AML-193 (cell line): ENCODE results near the gene BMP8A.
"Not testable (repeated sequence)": the region's sequence is repeated elsewhere in the genome, so short reads cannot be mapped to it uniquely, and the experiment has no call there.

Source experiments
- DNase-seq, 2 experiments: peaks; one replicate each; lab custom pipeline; 2025; lab: John Stamatoyannopoulos, UW

The BMP8A gene

GRCh38 chr1:39507230-39507928, 15.9 kb downstream of the BMP8A start:
- DNase-seq: no peak

GRCh38 chr1:39508266-39508665, 16.8 kb downstream of the BMP8A start:
- DNase-seq: no peak

- DNase-seq: no peak
Measured at GRCh38 chr1:39508857-39509305, 17.4 kb downstream of the BMP8A start.

GRCh38 chr1:39509360-39510009, 18.0 kb downstream of the BMP8A start:
- no peak for DNase-seq

- not testable (repeated sequence) for DNase-seq
Measured at GRCh38 chr1:39510570-39511186, 19.2 kb downstream of the BMP8A start.

GRCh38 chr1:39511477-39511876, 20.0 kb downstream of the BMP8A start:
- not testable (repeated sequence) for DNase-seq

- DNase-seq: not testable (repeated sequence)
Measured at GRCh38 chr1:39512234-39512847, 20.9 kb downstream of the BMP8A start.

GRCh38 chr1:39514710-39515124, 23.3 kb downstream of the BMP8A start:
- DNase-seq: not testable (repeated sequence)

GRCh38 chr1:39515131-39516086, 24.0 kb downstream of the BMP8A start:
- DNase-seq: not testable (repeated sequence)

GRCh38 chr1:39516841-39517240, 25.4 kb downstream of the BMP8A start:
- not testable (repeated sequence) for DNase-seq

- DNase-seq: not testable (repeated sequence)
Measured at GRCh38 chr1:39517936-39518335, 26.5 kb downstream of the BMP8A start.

GRCh38 chr1:39519376-39519775, 27.9 kb downstream of the BMP8A start:
- DNase-seq: not testable (repeated sequence)

- not testable (repeated sequence) for DNase-seq
Measured at GRCh38 chr1:39522221-39522620, 30.8 kb downstream of the BMP8A start.

GRCh38 chr1:39522661-39523567, 31.5 kb downstream of the BMP8A start:
- DNase-seq: no peak

- no peak for DNase-seq
Measured at GRCh38 chr1:39524171-39524570, 32.7 kb downstream of the BMP8A start.

GRCh38 chr1:39524591-39525365, 33.3 kb downstream of the BMP8A start:
- DNase-seq: no peak

GRCh38 chr1:39525366-39526165, 34.1 kb downstream of the BMP8A start:
- no peak for DNase-seq

- DNase-seq: no peak
Measured at GRCh38 chr1:39526466-39527189, 35.2 kb downstream of the BMP8A start.
